B cell (primary cell): ENCODE measurements around the gene SLC39A11. TPM values are rescaled to one million over a fixed set of nuclear protein-coding genes. Genes with fewer than 3 reads are reported as not detected.

ENCODE experiments used
- ATAC-seq: fragments of 200-7000 bp; cut with Tn5 transposase; one replicate; pipeline ENCODE4 v1.10.0; 2021; ENCODE audit warnings: low read depth, mild to moderate bottlenecking, moderate number of reproducible peaks, moderate library complexity
- CTCF ChIA-PET: fragments of 350-600 bp; sonication (Branson Sonifier 250); formaldehyde crosslinking; loops from one replicate; lab custom pipeline; 2021; ENCODE audit warnings: antibody characterized with exemption, inconsistent platforms; lab: Charles Lee
- POLR2A ChIA-PET: fragments of 350-600 bp; sonication (Branson Sonifier 250); formaldehyde crosslinking; loops from one replicate; lab custom pipeline; 2021; ENCODE audit warnings: antibody characterized with exemption; lab: Charles Lee
- DNase-seq: peaks from one replicate; pipeline ENCODE4 v3.0.0; 2013
- H2AFZ ChIP-seq: 2 replicates; pipeline ENCODE4 v1.6.1; 2012; ENCODE audit warnings: mild to moderate bottlenecking, low read depth, low read length; ENCODE audit not compliant: insufficient read depth, poor library complexity, severe bottlenecking
- H3K27ac ChIP-seq, 2 donors: 1 replicate in 1 of 2; 2 replicates in 1 of 2; pipeline ENCODE4 v1.5.1; 2012 to 2013; ENCODE audit warnings: low read length in 2 of 2, mild to moderate bottlenecking in 2 of 2, moderate library complexity in 1 of 2
- H3K27me3 ChIP-seq, 4 experiments: fragments of 200-600 bp in 1 of 4; sonication (generic) in 1 of 4; replicated peaks in 1 of 4; 1 replicate in 2 of 4; 2 replicates in 2 of 4; pipeline versions ENCODE4 v1.6.1 to v1.7.0; 2013 to 2016; ENCODE audit warnings: low read length in 3 of 4, mild to moderate bottlenecking in 2 of 4, mixed read lengths in 1 of 4, moderate library complexity in 1 of 4; ENCODE audit not compliant: insufficient read depth in 4 of 4, control insufficient read depth in 3 of 4; ENCODE audit errors: control extremely low read depth in 1 of 4
- H3K36me3 ChIP-seq, 2 experiments: replicated peaks in 1 of 2; 1 replicate in 1 of 2; 2 replicates in 1 of 2; pipeline versions ENCODE4 v1.6.1 to v1.7.1; 2013; ENCODE audit warnings: low read length in 1 of 2; ENCODE audit not compliant: insufficient read depth in 2 of 2, control insufficient read depth in 1 of 2; ENCODE audit errors: control extremely low read depth in 1 of 2, extremely low read depth in 1 of 2
- H3K4me1 ChIP-seq, 2 donors: fragments of 200-600 bp in 1 of 2; sonication (generic) in 1 of 2; 1 replicate in 1 of 2; 2 replicates in 1 of 2; pipeline versions ENCODE4 v1.5.1 to v1.6.1; 2013 to 2017; ENCODE audit warnings: low read length in 2 of 2; ENCODE audit not compliant: control insufficient read depth in 2 of 2, insufficient read depth in 2 of 2
- H3K4me2 ChIP-seq: replicated peaks from 2 replicates; pipeline ENCODE3; 2012; ENCODE audit warnings: mild to moderate bottlenecking, low read depth, low read length; ENCODE audit not compliant: poor library complexity, severe bottlenecking
- H3K4me3 ChIP-seq, 5 experiments: fragments of 200-600 bp in 1 of 5; sonication (generic) in 1 of 5; 1 replicate in 3 of 5; 2 replicates in 2 of 5; pipeline versions ENCODE4 v1.5.1 to v1.7.0; 2011 to 2016; ENCODE audit warnings: low read length in 4 of 5, mild to moderate bottlenecking in 4 of 5, low read depth in 2 of 5, control low read depth in 1 of 5, moderate library complexity in 1 of 5; ENCODE audit not compliant: insufficient read depth in 1 of 5; ENCODE audit errors: control extremely low read depth in 1 of 5, extremely low read depth in 1 of 5
- H3K79me2 ChIP-seq: fragments of 200-600 bp; sonication (generic); one replicate; pipeline ENCODE4 v1.6.0; 2016; ENCODE audit warnings: low read length; ENCODE audit not compliant: control insufficient read depth, insufficient read depth
- H3K9ac ChIP-seq: fragments of 200-600 bp; sonication (generic); 2 replicates; pipeline ENCODE4 v1.6.1; 2017; ENCODE audit warnings: mild to moderate bottlenecking, low read length, moderate library complexity
- H3K9me3 ChIP-seq, 3 donors: one replicate each; pipeline versions ENCODE4 v1.6.1 to v1.7.1; 2013; ENCODE audit warnings: low read length in 2 of 3; ENCODE audit not compliant: control insufficient read depth in 2 of 3, insufficient read depth in 1 of 3; ENCODE audit errors: control extremely low read depth in 1 of 3
- H4K20me1 ChIP-seq: 2 replicates; pipeline ENCODE4 v1.6.0; 2012; ENCODE audit warnings: mild to moderate bottlenecking, low read length; ENCODE audit not compliant: insufficient read depth, control insufficient read depth, poor library complexity, severe bottlenecking
- H3K27ac Mint-ChIP-seq: one replicate; pipeline ENCODE4 v1.8.0; 2021; ENCODE audit warnings: mixed read lengths
- H3K27me3 Mint-ChIP-seq: one replicate; pipeline ENCODE4 v1.8.0; 2021; ENCODE audit warnings: mixed read lengths
- H3K4me1 Mint-ChIP-seq: one replicate; pipeline ENCODE4 v1.8.0; 2021; ENCODE audit warnings: mixed read lengths
- H3K4me3 Mint-ChIP-seq: one replicate; pipeline ENCODE4 v1.8.0; 2021; ENCODE audit warnings: mixed read lengths
- H3K9me3 Mint-ChIP-seq: one replicate; pipeline ENCODE4 v1.8.0; 2022; ENCODE audit warnings: mixed read lengths; ENCODE audit not compliant: insufficient read depth
- EZH2 ChIP-seq: IDR thresholded peaks from 2 replicates; pipeline ENCODE4 v1.6.1; 2012; ENCODE audit warnings: borderline replicate concordance, low read depth, mild to moderate bottlenecking, moderate library complexity, low read length; ENCODE audit not compliant: insufficient read depth, poor library complexity, severe bottlenecking
- WGBS: methylation state at CpG from one replicate; pipeline ENCODE4 v1.1.5; 2013; ENCODE audit warnings: missing lambda C conversion rate; ENCODE audit not compliant: insufficient coverage; 5-methylcytosine and 5-hydroxymethylcytosine counted together
- intact Hi-C: fragments of 100-400 bp; cut with micrococcal nuclease; formaldehyde crosslinking; loops from one replicate; pipeline ENCODE4 v1.10.0; 2022
- polyA plus RNA-seq: library from polyadenylated mRNA; depleted of rRNA; stranded (reverse); fragments of >200 nt; gene quantifications from 2 replicates; pipeline ENCODE4 v1.2.3, GENCODE V29; 2012
- total RNA-seq, 2 donors: library from RNA; stranded (reverse); fragments of 120-200 nt in 1 of 2; gene quantifications; 1 replicate in 1 of 2; 2 replicates in 1 of 2; pipeline versions ENCODE4 v1.2.3 to v1.2.4, GENCODE V29; 2013 to 2022
- TF ChIP-seq, protein P1 (sequence below): fragments of 200-600 bp; IDR thresholded peaks from one replicate; pipeline ENCODE4 v1.8.0; 2022; ENCODE audit warnings: antibody characterized with exemption, mild to moderate bottlenecking

Gene SLC39A11
- total and polyA plus RNA-seq, 2 donors (not counting 1 experiment from before 2014, with no cell fraction given): 6.9 to 39.6 TPM

GRCh38 chr17:72702136-72702735 is 390.3 kb downstream of the SLC39A11 start:
- H3K36me3 ChIP-seq: no peaks in the 10 kb centered on the region
- no peaks in the 10 kb centered on the region for H3K79me2 ChIP-seq
- Mint-ChIP-seq H3K9me3 (peaks cover 4% of the 10 kb centered on the region), H3K27me3 (no peaks in the 10 kb centered on the region), H3K27ac (no peak overlapping the region), H3K4me1 (no peaks in the 10 kb centered on the region), H3K4me3 (no peak overlapping the region)
- CTCF ChIA-PET: no interaction called here
- WGBS: 100% methylated on average over 1 of the region's 6 CpGs
- no peak for DNase-seq
- POLR2A ChIA-PET: no interaction called here
- no peak overlapping the region for H3K4me3 ChIP-seq
- intact Hi-C loops: no loop called here
- no peaks in the 10 kb centered on the region for H3K27me3 ChIP-seq
- TF ChIP-seq, protein P1, sequence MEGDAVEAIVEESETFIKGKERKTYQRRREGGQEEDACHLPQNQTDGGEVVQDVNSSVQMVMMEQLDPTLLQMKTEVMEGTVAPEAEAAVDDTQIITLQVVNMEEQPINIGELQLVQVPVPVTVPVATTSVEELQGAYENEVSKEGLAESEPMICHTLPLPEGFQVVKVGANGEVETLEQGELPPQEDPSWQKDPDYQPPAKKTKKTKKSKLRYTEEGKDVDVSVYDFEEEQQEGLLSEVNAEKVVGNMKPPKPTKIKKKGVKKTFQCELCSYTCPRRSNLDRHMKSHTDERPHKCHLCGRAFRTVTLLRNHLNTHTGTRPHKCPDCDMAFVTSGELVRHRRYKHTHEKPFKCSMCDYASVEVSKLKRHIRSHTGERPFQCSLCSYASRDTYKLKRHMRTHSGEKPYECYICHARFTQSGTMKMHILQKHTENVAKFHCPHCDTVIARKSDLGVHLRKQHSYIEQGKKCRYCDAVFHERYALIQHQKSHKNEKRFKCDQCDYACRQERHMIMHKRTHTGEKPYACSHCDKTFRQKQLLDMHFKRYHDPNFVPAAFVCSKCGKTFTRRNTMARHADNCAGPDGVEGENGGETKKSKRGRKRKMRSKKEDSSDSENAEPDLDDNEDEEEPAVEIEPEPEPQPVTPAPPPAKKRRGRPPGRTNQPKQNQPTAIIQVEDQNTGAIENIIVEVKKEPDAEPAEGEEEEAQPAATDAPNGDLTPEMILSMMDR: no peak
- TF ChIP-seq EZH2: no peak
- no peak overlapping the region for H3K27ac ChIP-seq
- no peak for ATAC-seq
- no peak overlapping the region for H3K9ac ChIP-seq
- H3K4me1 ChIP-seq: no peaks in the 10 kb centered on the region
- no peak overlapping the region for H3K4me2 ChIP-seq
- no peak overlapping the region for H2AFZ ChIP-seq
- no peaks in the 10 kb centered on the region for H4K20me1 ChIP-seq
- peaks cover 0 to 14% (median 0%) of the 10 kb centered on the region in 3 donors for H3K9me3 ChIP-seq

GRCh38 chr17:72700226-72700625 is 392.3 kb downstream of the SLC39A11 start:
- Histone ChIP-seq H3K79me2 (no peaks in the 10 kb centered on the region), H2AFZ (no peak overlapping the region), H3K9me3 (peaks cover 0 to 14% (median 0%) of the 10 kb centered on the region in 3 donors), H3K4me3 (no peak overlapping the region), H3K9ac (no peak overlapping the region), H3K27ac (no peak overlapping the region), H3K4me1 (no peaks in the 10 kb centered on the region), H3K4me2 (no peak overlapping the region), H4K20me1 (no peaks in the 10 kb centered on the region), H3K27me3 (no peaks in the 10 kb centered on the region), H3K36me3 (no peaks in the 10 kb centered on the region)
- Mint-ChIP-seq H3K4me1 (no peaks in the 10 kb centered on the region), H3K27me3 (no peaks in the 10 kb centered on the region), H3K27ac (no peak overlapping the region), H3K9me3 (peaks cover 4% of the 10 kb centered on the region), H3K4me3 (no peak overlapping the region)
- WGBS: 100% methylated on average over 2 of the region's 3 CpGs
- ChIA-PET CTCF (no interaction called here), POLR2A (no interaction called here)
- ATAC-seq: no peak
- no peak for DNase-seq
- TF ChIP-seq, protein P1: no peak
- TF ChIP-seq EZH2: no peak
- intact Hi-C loops: no loop called here
